Measurements from ENCODE around the gene PCNX1. TPM values are rescaled to one million over a fixed set of nuclear protein-coding genes. Genes with fewer than 3 reads are reported as not detected.
"Not testable (repeated sequence)": the region's sequence is repeated elsewhere in the genome, so short reads cannot be mapped to it uniquely, and the experiment has no call there.

Gene PCNX1
- total RNA-seq, 2 donors from 2014 or later = 31.0 to 44.1 TPM

GRCh38 chr14:70906793-70907175 lies 475 bp upstream of the PCNX1 start:
- DNase-seq (no peak), ATAC-seq (no peak)
- intact Hi-C loops (cut with DNase I) = loop anchor here (5.0 to 10.0 kb wide), 3 partner anchors 51 to 66 kb away; no protein-coding TSS in a partner anchor

DNA sequence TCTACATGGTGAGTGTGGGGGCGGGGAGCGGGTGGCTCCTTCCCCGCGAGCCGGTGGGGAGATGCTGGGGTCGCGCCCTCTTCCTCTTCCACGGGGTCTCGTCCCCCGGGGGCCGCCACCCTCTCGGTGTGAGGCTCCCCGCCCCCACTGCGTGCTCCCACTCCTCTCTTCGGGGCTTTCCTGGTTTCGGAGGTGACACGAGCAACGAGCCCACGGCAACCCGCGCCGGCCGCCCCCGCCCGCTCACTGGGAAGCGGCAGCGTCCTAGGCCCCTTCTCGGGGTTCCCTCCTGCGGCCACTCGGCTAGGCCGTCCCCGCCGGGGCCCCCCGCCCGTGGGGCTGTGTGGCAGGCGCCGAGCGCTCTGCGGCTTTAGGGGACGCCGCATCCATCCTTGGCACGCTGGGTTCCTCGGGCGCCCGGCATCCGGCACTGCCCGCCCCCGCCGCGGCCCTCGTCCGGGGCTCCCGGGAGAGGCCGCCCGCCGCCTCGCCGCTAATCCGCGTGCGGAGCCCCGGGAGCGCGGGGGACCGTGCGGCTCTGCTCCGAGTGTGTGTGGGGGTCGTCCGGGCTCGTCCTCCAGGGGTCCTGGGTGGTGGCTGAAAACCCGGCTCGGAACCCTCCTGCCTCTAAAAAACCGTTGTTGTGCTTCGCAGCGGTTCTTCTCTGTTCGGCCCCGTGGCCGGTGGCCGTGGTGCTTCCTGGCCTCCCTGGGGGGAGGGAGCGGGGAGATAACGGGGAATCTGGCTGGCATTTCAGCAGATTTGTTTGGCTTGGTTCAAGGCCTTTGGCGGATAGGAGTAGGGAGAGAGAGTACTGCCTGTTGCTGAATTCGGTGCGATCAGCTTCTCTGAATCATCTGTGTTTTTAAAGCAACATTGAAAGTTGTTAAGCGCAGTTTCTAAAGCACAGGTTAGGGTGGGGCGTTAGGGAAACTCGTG lies 1.0 kb downstream of the PCNX1 start:
- DNase-seq (peak; percentile 77), ATAC-seq (peak; percentile 54 to 69)
- intact Hi-C loops (cut with DNase I) = loop anchor here (5.0 to 10.0 kb wide), 3 partner anchors 49 to 64 kb away; no protein-coding TSS in a partner anchor

DNA sequence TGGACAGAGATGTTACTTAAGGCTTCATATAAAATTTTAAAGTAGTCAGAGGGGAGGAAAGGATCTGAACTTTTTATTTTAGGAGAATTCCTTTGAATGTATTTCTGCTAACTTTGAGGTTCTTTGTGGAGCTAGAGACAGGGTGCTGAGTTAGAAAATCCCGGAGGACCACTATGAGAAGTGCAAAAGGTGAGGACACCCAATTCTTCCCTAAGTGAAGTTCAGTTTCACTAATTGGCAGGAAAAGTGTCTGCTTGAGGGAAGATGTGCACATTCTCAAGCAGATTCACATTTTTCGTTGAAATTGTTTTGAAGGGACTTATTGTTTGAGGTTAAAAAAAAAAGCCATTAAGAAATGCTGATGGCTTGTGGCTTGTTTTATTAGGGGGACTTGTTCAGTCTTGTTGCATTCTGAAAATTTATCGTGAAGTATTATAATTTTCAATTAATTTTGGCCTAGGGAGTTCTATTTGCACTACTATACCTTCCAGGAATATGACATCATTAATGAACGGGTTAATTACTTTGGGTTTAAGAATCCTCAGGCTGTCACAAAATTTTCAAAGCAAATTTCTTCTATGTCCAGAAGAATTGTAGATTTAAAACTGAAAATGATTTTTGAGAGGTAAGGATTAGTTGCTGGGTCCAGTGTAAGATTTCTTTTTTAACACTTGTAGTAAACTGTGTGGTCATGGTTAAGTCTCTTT lies 1.8 kb downstream of the PCNX1 start:
- no peak for DNase-seq
- intact Hi-C loops (cut with DNase I) = loop anchor here (5.0 to 10.0 kb wide), 3 partner anchors 48 to 63 kb away; no protein-coding TSS in a partner anchor
- no peak for ATAC-seq

DNA sequence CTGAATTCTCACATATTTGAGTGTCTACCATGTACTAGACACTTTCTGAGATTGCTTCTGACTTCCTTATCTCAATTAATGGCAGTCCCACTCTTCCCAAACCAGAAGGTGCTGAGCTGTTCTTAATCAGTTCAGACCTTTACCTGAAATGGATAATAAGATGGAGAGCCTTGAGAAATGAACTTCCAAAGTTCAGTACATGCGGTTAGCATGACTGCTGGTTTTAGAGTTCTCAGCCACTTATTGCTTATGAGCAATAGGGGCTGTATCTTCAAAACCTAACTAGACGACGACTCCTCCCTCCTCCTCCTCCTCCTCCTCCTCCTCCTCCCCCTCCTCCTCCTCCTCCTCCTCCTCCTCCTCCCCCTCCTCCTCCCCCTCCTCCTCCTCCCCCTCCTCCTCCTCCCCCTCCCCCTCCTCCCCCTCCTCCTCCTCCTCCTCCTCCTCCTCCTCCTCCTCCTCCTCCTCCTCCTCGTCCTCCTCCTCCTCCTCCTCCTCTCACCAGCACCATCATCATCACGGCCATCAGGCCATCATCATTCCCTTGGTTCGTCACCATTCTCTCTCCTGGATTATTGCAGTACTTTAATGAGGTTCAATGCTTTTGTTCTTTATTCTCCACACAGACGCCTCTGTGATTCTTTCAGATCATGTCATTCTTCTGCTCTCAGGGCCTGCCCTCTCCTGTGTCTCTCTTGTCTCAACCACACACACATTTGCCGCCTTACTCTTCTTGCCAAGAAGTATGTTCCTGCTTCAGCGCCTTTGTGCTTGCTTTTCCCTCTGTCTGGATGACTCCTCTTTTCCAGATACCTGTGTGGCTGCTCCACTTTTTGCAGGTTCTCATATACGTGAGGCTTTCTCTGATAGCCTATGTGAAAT lies 2.7 kb downstream of the PCNX1 start:
- DNase-seq = no peak
- intact Hi-C loops (cut with DNase I) = loop anchor here (5.0 to 10.0 kb wide), 3 partner anchors 47 to 62 kb away; no protein-coding TSS in a partner anchor
- ATAC-seq = no peak

GRCh38 chr14:70915415-70915814 lies 8.2 kb downstream of the PCNX1 start:
- no peak for ATAC-seq
- DNase-seq = no peak
- intact Hi-C loops (cut with DNase I) = no loop called here

GRCh38 chr14:70916300-70916699 lies 9.0 kb downstream of the PCNX1 start:
- no peak for ATAC-seq
- no peak for DNase-seq
- intact Hi-C loops (cut with DNase I) = no loop called here

GRCh38 chr14:70916799-70917198 lies 9.5 kb downstream of the PCNX1 start:
- no peak for DNase-seq
- intact Hi-C loops (cut with DNase I) = no loop called here
- ATAC-seq = no peak

GRCh38 chr14:70917633-70918032 lies 10.4 kb downstream of the PCNX1 start:
- DNase-seq = no peak
- intact Hi-C loops (cut with DNase I) = no loop called here

DNA sequence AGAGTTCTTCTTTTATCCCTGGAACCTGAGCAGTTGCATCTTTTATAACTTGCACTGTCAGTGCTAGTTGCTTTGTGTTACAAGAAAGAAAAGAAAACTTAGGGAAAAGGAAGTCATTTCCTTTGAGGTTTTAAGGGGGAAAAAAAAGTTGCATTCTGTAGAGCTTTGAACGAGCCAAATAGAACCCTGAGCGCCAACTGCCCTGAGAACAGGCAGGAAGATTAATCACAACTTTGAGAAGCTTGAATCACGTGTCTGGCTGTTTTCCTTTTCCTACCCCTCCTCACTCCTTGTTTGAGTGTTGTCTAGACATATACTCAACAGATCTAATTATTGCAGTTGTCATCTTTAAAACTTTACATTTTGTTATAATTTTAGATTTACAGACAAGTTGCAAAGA lies 12.5 kb downstream of the PCNX1 start:
- intact Hi-C loops (cut with DNase I) = no loop called here
- peak; percentile 34 to 73 for ATAC-seq
- no peak for DNase-seq

More at GRCh38 chr14:70917633-70918032, 10.4 kb downstream of the PCNX1 start:
- no peak for ATAC-seq

DNA sequence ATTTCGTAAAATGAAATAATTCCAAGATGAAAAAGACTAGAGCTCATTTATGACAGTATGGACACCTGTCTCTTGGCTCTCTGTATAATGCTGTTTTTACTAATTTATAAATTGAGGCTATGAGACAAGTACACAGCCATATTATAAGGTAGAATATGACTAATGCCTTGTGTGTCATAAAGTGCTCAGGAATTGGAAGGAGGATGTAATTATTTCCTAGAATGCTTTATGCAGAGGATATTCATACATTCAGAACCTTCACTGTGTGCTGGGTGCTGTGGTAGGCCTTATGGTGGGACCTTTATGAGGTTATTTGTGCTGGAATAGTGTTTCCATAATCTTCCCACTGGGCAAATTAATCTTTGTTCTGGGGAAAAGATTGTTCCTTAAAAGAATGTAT lies 13.3 kb downstream of the PCNX1 start:
- ATAC-seq = no peak
- no peak for DNase-seq
- intact Hi-C loops (cut with DNase I) = no loop called here

DNA sequence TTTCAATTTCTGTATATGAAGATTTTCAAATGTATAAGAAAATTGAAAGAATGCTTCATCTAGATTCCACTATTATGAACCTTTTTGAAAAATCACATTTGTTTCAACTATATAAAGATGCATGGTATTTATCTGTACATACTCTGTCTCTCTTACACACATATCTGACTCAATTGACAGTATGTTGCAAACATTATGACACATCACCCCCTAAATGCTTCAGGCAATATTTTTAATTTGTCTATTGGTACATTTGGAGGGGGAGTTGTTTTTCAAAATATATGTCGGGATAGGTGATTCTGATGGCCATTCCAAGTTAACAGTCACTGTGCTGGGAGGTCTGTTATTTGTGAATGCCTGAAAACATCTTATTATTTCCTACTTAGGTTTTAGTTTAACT lies 14.4 kb downstream of the PCNX1 start:
- intact Hi-C loops (cut with DNase I) = no loop called here
- DNase-seq (no peak), ATAC-seq (no peak)

DNA sequence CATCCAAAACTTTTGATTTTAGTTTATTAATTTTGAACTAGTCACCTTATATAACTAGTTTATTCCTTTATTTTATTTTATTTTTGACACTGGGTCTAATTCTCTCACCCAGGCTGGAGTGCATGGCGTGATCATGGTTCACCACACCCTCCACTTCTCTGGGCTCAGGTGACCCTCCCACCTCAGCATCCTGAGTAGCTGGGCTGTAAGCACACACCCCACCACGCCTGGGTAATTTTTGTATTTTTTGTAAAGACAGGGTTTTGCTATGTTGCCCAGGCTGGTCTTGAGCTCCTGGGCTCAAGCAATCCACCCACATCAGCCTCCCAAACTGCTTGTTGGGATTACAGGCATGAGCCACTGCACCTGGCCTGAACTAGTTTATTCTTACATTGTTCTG lies 17.3 kb downstream of the PCNX1 start:
- ATAC-seq (no peak), DNase-seq (no peak)
- intact Hi-C loops (cut with DNase I) = no loop called here

DNA sequence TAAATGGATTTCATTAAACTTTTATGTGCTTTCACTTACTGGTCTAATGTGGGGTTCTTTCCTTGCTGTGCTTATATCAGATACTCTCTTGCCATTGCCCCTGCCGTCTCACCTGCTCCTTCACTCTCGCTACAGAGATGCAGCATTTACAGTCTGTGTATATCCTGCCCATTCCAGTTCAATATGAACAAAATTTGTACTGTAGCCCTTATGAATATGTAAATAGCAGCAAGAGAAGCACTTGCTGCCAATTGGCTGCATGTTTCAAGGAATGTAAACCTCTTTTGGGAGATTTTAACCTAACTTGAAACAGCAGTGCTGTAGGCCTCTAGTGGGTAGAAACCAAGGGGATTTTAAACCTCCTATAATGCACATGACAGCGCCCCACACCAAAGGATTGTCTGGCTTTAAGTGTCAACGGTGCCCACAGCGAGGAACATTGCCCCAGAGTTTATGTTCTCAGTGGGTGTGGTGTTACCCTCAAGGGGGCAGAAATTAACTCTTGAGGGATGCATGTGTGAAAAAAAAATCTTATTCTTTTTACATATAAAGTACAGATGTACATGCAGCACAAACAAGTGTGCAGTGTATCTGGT lies 19.1 kb downstream of the PCNX1 start:
- no peak for ATAC-seq
- intact Hi-C loops (cut with DNase I) = no loop called here

DNA sequence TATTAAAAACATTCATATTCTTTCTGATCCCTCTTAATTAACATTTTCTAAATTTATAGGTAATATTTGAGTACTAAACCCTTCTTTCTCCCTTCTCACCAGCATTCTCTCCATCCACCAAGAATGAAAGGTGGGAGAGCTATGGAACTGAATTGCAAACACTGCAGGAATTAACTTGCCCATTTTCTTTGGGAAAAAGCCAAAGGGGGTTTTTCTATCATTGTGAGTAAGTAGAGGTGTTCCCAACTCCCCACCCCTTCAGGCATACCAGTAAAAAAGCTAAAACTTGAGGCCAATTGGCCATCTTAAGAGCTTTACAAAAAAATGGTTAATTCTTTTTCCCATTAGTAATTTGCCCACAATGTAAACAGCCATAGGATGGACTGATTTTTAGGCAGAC lies 23.7 kb downstream of the PCNX1 start:
- ATAC-seq = no peak
- DNase-seq = no peak
- intact Hi-C loops (cut with DNase I) = no loop called here

More for the DNA sequence above, 19.1 kb downstream of the PCNX1 start:
- DNase-seq = no peak

- ATAC-seq (peak; percentile 50 to 77), DNase-seq (no peak)
- intact Hi-C loops (cut with DNase I) = no loop called here
Observed at GRCh38 chr14:70934084-70934483, 26.8 kb downstream of the PCNX1 start.

DNA sequence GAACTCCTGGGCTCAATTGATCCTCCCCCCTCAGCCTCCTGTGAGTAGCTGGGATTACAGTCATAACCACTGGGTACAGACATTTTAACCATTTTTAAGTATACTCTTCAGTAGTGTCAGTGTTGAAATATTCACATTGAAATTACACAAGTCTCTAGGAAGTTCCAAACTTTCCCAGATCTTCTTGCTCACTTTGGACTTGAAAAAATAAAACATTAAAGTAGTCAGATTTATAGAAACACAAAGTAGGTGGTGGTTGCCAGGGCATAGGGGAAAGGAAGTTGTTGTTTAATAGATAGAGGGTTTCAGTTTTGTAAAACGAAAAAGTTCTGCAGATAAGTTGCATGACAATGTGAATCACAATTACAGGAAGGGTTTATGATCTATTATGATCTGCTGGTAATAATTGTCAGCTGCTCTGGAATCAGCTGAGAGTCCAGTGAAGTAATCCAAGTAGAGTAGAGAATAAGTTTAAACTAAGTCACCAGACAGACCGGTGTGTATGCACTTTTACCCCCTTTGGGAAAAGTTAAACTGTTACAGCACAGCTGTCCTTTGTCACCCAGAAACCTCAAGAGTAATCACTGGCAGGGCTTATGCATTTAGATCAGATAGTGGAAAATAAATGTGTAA lies 27.4 kb downstream of the PCNX1 start:
- DNase-seq = no peak
- ATAC-seq = peak; percentile 57 to 58
- intact Hi-C loops (cut with DNase I) = no loop called here

- no peak for ATAC-seq
- intact Hi-C loops (cut with DNase I) = no loop called here
Observed at GRCh38 chr14:70935135-70935534, 27.9 kb downstream of the PCNX1 start.

DNA sequence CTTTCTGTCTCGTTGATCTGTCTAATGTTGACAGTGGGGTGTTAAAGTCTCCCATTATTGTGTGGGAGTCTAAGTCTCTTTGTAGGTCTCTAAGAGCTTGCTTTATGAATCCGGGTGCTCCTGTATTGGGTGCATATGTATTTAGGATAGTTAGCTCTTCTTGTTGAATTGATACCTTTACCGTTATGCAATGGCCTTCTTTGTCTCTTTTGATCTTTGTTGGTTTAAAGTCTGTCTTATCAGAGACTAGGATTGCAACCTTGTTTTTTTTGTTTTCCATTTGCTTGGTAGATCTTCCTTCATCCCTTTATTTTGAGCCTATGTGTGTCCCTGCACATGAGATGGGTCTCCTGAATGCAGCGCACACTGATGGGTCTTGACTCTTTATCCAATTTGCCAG lies 32.4 kb downstream of the PCNX1 start:
- DNase-seq; ATAC-seq; intact Hi-C loops (cut with DNase I): not testable (repeated sequence)

More at GRCh38 chr14:70935135-70935534, 27.9 kb downstream of the PCNX1 start:
- no peak for DNase-seq
